ENCODE results near the gene ZNF385A.

The ZNF385A gene

DNA sequence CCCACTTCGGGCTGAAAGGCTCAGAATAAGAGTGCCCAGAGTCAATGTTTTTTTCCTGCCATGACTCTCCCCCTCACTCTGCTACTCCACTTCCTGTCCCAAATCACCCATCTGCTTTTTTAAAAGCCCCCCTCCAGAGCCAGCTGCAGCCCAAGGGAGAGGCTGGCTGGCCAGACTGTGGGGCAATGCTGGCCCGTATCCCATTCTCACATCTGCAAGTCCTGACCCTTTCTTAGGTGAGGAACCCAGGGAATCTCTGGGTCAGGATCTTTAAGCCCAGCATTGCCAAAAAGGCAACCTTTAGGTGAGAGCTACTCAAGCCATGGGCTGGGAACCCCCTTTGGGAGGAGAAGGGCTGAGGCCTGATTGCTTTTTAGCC is 36.2 kb upstream of the ZNF385A start:
- peaks cover 29% of the 10 kb centered on the region for H3K4me1 Mint-ChIP-seq
- H3K27ac Mint-ChIP-seq, result no peak overlapping the region
- DNase-seq (ENCODE audit: low spot score in 2 of 2) (no peak), ATAC-seq (ENCODE audit: low read depth) (no peak)
- H3K27me3 Mint-ChIP-seq, result peaks cover 20% of the 10 kb centered on the region
- no peaks in the 10 kb centered on the region for H3K9me3 Mint-ChIP-seq
- no peak overlapping the region for H3K4me3 Mint-ChIP-seq
- H3K36me3 Mint-ChIP-seq, result no peaks in the 10 kb centered on the region

DNA sequence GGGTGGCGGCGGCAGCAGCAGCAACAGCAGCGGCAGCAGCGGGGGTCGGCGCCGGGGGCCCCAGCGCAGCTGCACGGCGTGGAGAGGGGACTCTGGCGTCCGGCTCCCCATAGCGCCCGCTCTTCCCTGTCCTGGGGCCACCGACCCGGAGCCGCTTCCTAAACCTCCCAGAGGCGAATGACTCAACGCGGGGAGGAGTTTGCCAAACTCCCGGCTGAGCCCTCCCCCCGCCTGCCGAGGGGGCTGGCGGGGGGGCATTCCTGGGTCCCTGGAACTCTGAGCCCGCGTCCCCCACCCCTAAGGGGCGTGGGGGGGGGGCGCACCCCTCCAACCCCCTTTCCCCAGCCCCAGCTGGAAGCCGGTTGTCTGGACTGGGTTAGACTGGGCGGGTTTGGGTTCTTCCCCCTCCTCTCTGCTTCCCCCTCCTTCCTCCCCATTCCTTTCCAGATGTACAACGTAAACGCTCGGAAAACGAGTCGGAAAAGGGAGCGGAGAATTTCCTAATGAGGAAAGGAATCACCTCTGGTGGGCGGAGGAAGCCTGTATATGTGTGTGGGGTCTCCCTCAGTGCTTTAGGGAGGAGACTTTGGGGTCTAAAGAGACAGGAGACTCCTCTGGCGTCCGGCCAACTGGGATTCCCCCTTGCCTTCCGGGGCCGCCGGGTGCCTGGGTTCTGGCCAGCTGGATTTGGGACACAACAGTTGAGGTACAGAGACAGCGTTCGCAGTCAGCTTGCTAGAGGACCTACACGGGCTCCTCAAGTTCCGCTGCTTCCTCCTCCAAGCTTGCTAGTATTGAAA is 34.8 kb upstream of the ZNF385A start, which contains the start of gene ITGA5:
ITGA5 (minus strand) TSS at position 179 of the 800 bp plus-strand sequence; CDS start at position 111, 68 bp downstream.
- Mint-ChIP-seq H3K9me3 (no peaks in the 10 kb centered on the region), H3K4me3 (peak within 1 kb of the TSS; percentile 82), H3K27me3 (peaks cover 13% of the 10 kb centered on the region), H3K4me1 (peaks cover 36% of the 10 kb centered on the region), H3K36me3 (no peaks in the 10 kb centered on the region), H3K27ac (peak within 1 kb of the TSS; percentile 77)
- peak; percentile 37 for ATAC-seq (ENCODE audit: low read depth)
- peak; percentile 17 to 35 for DNase-seq (ENCODE audit: low spot score in 2 of 2)

GRCh38 chr12:54418441-54419087 is 34.0 kb upstream of the ZNF385A start:
- peaks cover 41% of the 10 kb centered on the region for H3K4me1 Mint-ChIP-seq
- H3K9me3 Mint-ChIP-seq, result no peaks in the 10 kb centered on the region
- H3K27ac Mint-ChIP-seq, result peak overlapping the region; percentile 77
- ATAC-seq (ENCODE audit: low read depth) (no peak), DNase-seq (ENCODE audit: low spot score in 2 of 2) (no peak)
- H3K4me3 Mint-ChIP-seq, result peak overlapping the region; percentile 82
- no peaks in the 10 kb centered on the region for H3K36me3 Mint-ChIP-seq
- H3K27me3 Mint-ChIP-seq, result peaks cover 13% of the 10 kb centered on the region

GRCh38 chr12:54417712-54418440 is 33.3 kb upstream of the ZNF385A start:
- Mint-ChIP-seq H3K4me1 (peaks cover 47% of the 10 kb centered on the region), H3K27me3 (peaks cover 9% of the 10 kb centered on the region), H3K27ac (peak overlapping the region; percentile 77), H3K9me3 (no peaks in the 10 kb centered on the region), H3K4me3 (peak overlapping the region; percentile 82), H3K36me3 (no peaks in the 10 kb centered on the region)
- ATAC-seq (ENCODE audit: low read depth), result no peak
- no peak for DNase-seq (ENCODE audit: low spot score in 2 of 2)

DNA sequence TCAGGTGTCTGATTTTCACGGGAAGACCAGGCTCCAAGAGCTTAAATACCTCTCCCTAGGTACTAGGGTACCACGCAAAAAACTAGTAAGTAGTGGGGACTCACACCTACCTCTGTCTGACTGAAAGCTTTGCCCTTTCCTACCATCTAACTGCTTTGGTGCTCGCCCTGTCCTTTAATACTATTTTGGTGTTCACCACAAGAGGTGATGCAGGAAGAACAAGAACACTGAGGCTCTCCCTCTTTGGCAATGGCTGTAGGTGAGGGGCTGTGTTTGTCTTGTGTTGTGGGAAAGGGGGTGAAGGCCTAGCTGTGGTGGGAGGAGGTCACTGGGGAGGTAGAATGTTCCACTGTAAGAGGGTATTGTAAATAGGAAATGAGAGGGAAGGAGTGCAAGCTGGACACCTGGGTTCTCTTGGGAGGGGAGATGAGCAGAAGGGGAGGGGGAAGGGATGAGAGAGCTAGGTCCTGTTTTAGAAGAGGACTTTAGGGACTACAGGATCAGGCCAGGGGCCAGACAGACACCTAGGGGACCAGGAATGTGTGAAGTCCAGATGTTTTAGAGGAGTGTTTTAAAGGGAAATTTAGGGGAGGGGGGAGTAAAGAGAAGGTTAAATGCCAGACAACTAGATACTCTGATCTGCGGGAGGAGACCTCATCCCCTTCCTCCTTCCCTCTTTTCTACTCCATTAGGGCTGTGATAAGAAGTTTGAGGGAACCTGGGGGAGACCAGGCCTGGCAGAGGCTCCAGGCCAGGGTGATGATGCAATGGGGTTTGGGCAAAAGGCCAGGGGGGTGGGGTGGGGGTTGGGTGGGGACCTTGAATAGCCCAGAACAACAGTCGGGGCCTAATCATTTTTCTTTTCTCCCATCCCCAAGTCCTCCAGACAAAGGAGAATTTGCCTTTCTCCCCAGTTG is 32.4 kb upstream of the ZNF385A start:
- Mint-ChIP-seq H3K27ac (peak overlapping the region; percentile 6), H3K9me3 (no peaks in the 10 kb centered on the region), H3K4me3 (peak overlapping the region; percentile 43), H3K4me1 (peaks cover 56% of the 10 kb centered on the region), H3K36me3 (no peaks in the 10 kb centered on the region), H3K27me3 (peaks cover 9% of the 10 kb centered on the region)
- ATAC-seq (ENCODE audit: low read depth) (no peak), DNase-seq (ENCODE audit: low spot score in 2 of 2) (no peak)

GRCh38 chr12:54415221-54415929 is 30.8 kb upstream of the ZNF385A start:
- DNase-seq (ENCODE audit: low spot score in 2 of 2), result no peak

GRCh38 chr12:54413284-54414190 is 29.0 kb upstream of the ZNF385A start:
- peaks cover under 1% of the 10 kb centered on the region for H3K27me3 Mint-ChIP-seq
- no peaks in the 10 kb centered on the region for H3K9me3 Mint-ChIP-seq
- H3K4me1 Mint-ChIP-seq, result peaks cover 53% of the 10 kb centered on the region
- ATAC-seq (ENCODE audit: low read depth), result peak; percentile 90
- peak overlapping the region; percentile 69 for H3K4me3 Mint-ChIP-seq
- H3K36me3 Mint-ChIP-seq, result no peaks in the 10 kb centered on the region
- DNase-seq (ENCODE audit: low spot score in 2 of 2), result peak in 1 of 2 donors; percentile 34
- H3K27ac Mint-ChIP-seq, result peak overlapping the region; percentile 66

More at GRCh38 chr12:54415221-54415929, 30.8 kb upstream of the ZNF385A start:
- Mint-ChIP-seq H3K4me1 (peaks cover 55% of the 10 kb centered on the region), H3K4me3 (no peak overlapping the region), H3K9me3 (no peaks in the 10 kb centered on the region), H3K27ac (no peak overlapping the region), H3K27me3 (peaks cover 3% of the 10 kb centered on the region), H3K36me3 (no peaks in the 10 kb centered on the region)
- ATAC-seq (ENCODE audit: low read depth), result no peak

GRCh38 chr12:54412786-54413185 is 28.3 kb upstream of the ZNF385A start:
- peaks cover 50% of the 10 kb centered on the region for H3K4me1 Mint-ChIP-seq

DNA sequence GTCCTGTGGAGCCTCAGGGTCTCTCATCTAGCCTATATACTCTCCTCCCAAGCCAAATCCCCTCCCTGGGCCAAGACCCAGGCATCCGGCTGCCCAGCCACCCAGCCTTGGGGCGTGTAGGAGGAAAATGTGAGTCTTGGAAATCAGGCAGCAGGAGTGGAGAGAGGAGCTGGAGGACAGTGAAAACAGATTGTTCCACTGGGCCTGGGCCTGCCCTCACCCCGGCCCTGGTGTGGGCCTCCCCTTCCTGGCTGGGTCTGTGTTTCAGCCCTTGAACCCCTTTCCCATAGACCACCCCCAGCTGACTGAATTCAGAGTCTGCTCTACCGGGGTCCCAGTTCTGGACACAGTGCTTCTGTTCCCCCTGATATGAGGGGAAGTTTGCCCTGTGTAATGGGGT is 27.8 kb upstream of the ZNF385A start:
- ATAC-seq (ENCODE audit: low read depth) (no peak), DNase-seq (ENCODE audit: low spot score in 2 of 2) (no peak)
- Mint-ChIP-seq H3K9me3 (no peaks in the 10 kb centered on the region), H3K27ac (peak overlapping the region; percentile 66), H3K4me1 (peaks cover 52% of the 10 kb centered on the region), H3K27me3 (no peaks in the 10 kb centered on the region), H3K4me3 (no peak overlapping the region), H3K36me3 (no peaks in the 10 kb centered on the region)

More at GRCh38 chr12:54412786-54413185, 28.3 kb upstream of the ZNF385A start:
- ATAC-seq (ENCODE audit: low read depth), result peak; percentile 31
- peak overlapping the region; percentile 69 for H3K4me3 Mint-ChIP-seq
- no peak for DNase-seq (ENCODE audit: low spot score in 2 of 2)
- peak overlapping the region; percentile 66 for H3K27ac Mint-ChIP-seq
- no peaks in the 10 kb centered on the region for H3K27me3 Mint-ChIP-seq
- H3K36me3 Mint-ChIP-seq, result no peaks in the 10 kb centered on the region
- no peaks in the 10 kb centered on the region for H3K9me3 Mint-ChIP-seq

GRCh38 chr12:54411391-54412241 is 27.1 kb upstream of the ZNF385A start:
- DNase-seq (ENCODE audit: low spot score in 2 of 2), result no peak
- peaks cover 49% of the 10 kb centered on the region for H3K4me1 Mint-ChIP-seq
- H3K4me3 Mint-ChIP-seq, result no peak overlapping the region
- no peaks in the 10 kb centered on the region for H3K36me3 Mint-ChIP-seq
- no peak overlapping the region for H3K27ac Mint-ChIP-seq
- no peaks in the 10 kb centered on the region for H3K9me3 Mint-ChIP-seq
- ATAC-seq (ENCODE audit: low read depth), result no peak
- no peaks in the 10 kb centered on the region for H3K27me3 Mint-ChIP-seq

GRCh38 chr12:54409267-54409666 is 24.7 kb upstream of the ZNF385A start:
- Mint-ChIP-seq H3K4me1 (peaks cover 39% of the 10 kb centered on the region), H3K36me3 (no peaks in the 10 kb centered on the region), H3K27me3 (peaks cover 1% of the 10 kb centered on the region), H3K4me3 (no peak overlapping the region), H3K27ac (no peak overlapping the region), H3K9me3 (no peaks in the 10 kb centered on the region)
- DNase-seq (ENCODE audit: low spot score in 2 of 2), result no peak
- no peak for ATAC-seq (ENCODE audit: low read depth)
